Tracheal epithelial cell (primary cell): Measurements from ENCODE around the gene OR6K3. TPM values are rescaled to one million over a fixed set of nuclear protein-coding genes. Genes with fewer than 3 reads are reported as not detected.

Source experiments
- total RNA-seq: library from RNA; depleted of rRNA; stranded (reverse); fragments of >200 nt; gene quantifications from 2 replicates; pipeline ENCODE4 v1.2.1, GENCODE V29; 2014

OR6K3 gene
- total RNA-seq: under 0.01 TPM in 1 of 2 replicates, not detected in the other

GRCh38 chr1:158720620-158721019 lies at the start of gene OR6K3:
Gene OR6K3 (minus strand): TSS chr1:158720720. CDS start chr1:158718115, 2,605 bp downstream.

GRCh38 chr1:158754420-158754819 lies 33.9 kb upstream of the OR6K3 start, which contains the start of gene OR6K6:
Gene OR6K6 (plus strand): TSS chr1:158754720. CDS start chr1:158754888, 168 bp downstream.

GRCh38 chr1:158700552-158700951 lies 20.0 kb downstream of the OR6K3 start, which contains the start of gene OR6K2:
Gene OR6K2 (minus strand): TSS chr1:158700652. CDS start chr1:158700652, 0 bp downstream.

GRCh38 chr1:158686111-158687009 lies 34.2 kb downstream of the OR6K3 start, which contains the start of gene SPTA1:
Gene SPTA1 (minus strand): TSS chr1:158686715. CDS start chr1:158686517, 198 bp downstream.

Other genes with a start within 250 kb of the OR6K3 start
- gene OR10R2, start 248.5 kb downstream of the OR6K3 start, total RNA-seq: not detected in 2 replicates
- not detected in 2 replicates for gene OR6Y1, start 166.3 kb downstream of the OR6K3 start, total RNA-seq
- gene OR6P1, start 150.1 kb downstream of the OR6K3 start, total RNA-seq: not detected in 2 replicates
- not detected in 2 replicates for gene OR10X1, start 140.8 kb downstream of the OR6K3 start, total RNA-seq
- gene OR10Z1, start 115.5 kb downstream of the OR6K3 start, total RNA-seq: not detected in 2 replicates
- gene SPTA1, start 34.0 kb downstream of the OR6K3 start, total RNA-seq: not detected in 2 replicates
- gene OR6K2, start 20.1 kb downstream of the OR6K3 start, total RNA-seq: not detected in 2 replicates
- not detected in 2 replicates for gene OR6K6, start 34.0 kb upstream of the OR6K3 start, total RNA-seq
- not detected in 2 replicates for gene OR6N1, start 51.5 kb upstream of the OR6K3 start, total RNA-seq
- not detected in 2 replicates for gene OR6N2, start 60.5 kb upstream of the OR6K3 start, total RNA-seq
- gene MNDA, start 110.6 kb upstream of the OR6K3 start, total RNA-seq: not detected in 2 replicates
- gene PYHIN1, start 210.8 kb upstream of the OR6K3 start, total RNA-seq: 0.48 TPM in 1 of 2 replicates, not detected in the other